Body of pancreas (tissue), 4 donors: Measurements from ENCODE around the gene SS18L1. TPM values are rescaled to one million over a fixed set of nuclear protein-coding genes. Genes with fewer than 3 reads are reported as not detected.

Source experiments
- ATAC-seq: fragments of 150-250 bp; one replicate; pipeline ENCODE4 v1.9.1; 2016
- DNase-seq, 4 donors: peaks; one replicate each; pipeline ENCODE4 v3.0.0-alpha.2; 2019
- H3K27ac ChIP-seq, 4 donors: fragments of 200-600 bp; sonication (generic); 1 replicate in 3 of 4; 2 replicates in 1 of 4; pipeline versions ENCODE4 v1.5.1 to v1.6.1; 2016 to 2019; ENCODE audit warnings: mild to moderate bottlenecking in 1 of 4, mixed read lengths in 1 of 4, moderate library complexity in 1 of 4
- H3K27me3 ChIP-seq, 2 donors: fragments of 200-600 bp; sonication (generic); one replicate each; pipeline ENCODE4 v1.6.0; 2016; ENCODE audit warnings: mild to moderate bottlenecking in 1 of 2
- H3K36me3 ChIP-seq, 2 donors: fragments of 200-600 bp; sonication (generic); replicated peaks in 1 of 2; 2 replicates each; pipeline ENCODE4 v1.5.1; 2016; ENCODE audit warnings: low read depth in 2 of 2; ENCODE audit not compliant: insufficient read depth in 1 of 2
- H3K4me1 ChIP-seq: fragments of 200-600 bp; sonication (generic); one replicate; pipeline ENCODE4 v1.6.0; 2016
- H3K4me3 ChIP-seq, 2 donors: fragments of 200-600 bp; sonication (generic); 1 replicate in 1 of 2; 2 replicates in 1 of 2; pipeline ENCODE4 v1.5.1; 2016 to 2019
- H3K9me3 ChIP-seq, 3 donors: fragments of 200-600 bp; sonication (generic); 1 replicate in 2 of 3; 2 replicates in 1 of 3; pipeline ENCODE4 v1.5.1; 2016
- POLR2A ChIP-seq, 3 donors: fragments of 450-650 bp; IDR thresholded peaks; one replicate each; pipeline ENCODE4 v1.6.1; 2016; ENCODE audit warnings: antibody characterized with exemption in 3 of 3, mild to moderate bottlenecking in 2 of 3
- WGBS, 2 donors: methylation state at CpG; one replicate each; pipeline ENCODE4 v1.1.5; 2017; 5-methylcytosine and 5-hydroxymethylcytosine counted together
- intact Hi-C: fragments of 100-400 bp; cut with DNase I; formaldehyde crosslinking; loops from one replicate; pipeline ENCODE4 v1.15.1; 2023
- total RNA-seq, 2 donors: library from RNA; depleted of rRNA; stranded (reverse); fragments of >200 nt; gene quantifications; one replicate each; pipeline ENCODE4 v1.1.0, GENCODE V29; 2016
- TF ChIP-seq, protein P1 (sequence below), 7 experiments: fragments of 450-650 bp in 4 of 7; fragments of 200-600 bp in 3 of 7; sonication (generic) in 3 of 7; IDR thresholded peaks; one replicate each; pipeline ENCODE4 v1.5.1; 2016 to 2019; ENCODE audit warnings: antibody characterized with exemption in 7 of 7

Gene SS18L1
- total RNA-seq, 2 donors from 2014 or later: 11.4 to 14.5 TPM

DNA sequence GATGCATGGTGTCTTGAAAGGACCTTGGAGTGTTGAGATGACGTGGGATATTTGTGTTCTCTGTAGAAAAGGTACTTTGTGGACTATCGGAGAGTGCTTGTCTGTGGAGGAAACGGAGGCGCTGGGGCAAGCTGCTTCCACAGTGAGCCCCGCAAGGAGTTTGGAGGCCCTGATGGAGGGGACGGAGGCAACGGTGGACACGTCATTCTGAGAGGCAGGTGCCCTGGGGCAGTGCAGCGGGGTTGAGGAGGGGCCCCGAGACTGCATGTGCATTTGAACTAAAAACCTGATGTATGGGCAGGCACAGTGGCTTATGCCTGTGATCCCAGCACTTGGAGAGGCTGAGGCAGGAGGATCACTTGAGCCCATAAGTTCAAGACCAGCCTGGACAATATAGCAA is 52.2 kb downstream of the SS18L1 start:
- H3K4me1 ChIP-seq: no peaks in the 10 kb centered on the region
- TF ChIP-seq, protein P1, sequence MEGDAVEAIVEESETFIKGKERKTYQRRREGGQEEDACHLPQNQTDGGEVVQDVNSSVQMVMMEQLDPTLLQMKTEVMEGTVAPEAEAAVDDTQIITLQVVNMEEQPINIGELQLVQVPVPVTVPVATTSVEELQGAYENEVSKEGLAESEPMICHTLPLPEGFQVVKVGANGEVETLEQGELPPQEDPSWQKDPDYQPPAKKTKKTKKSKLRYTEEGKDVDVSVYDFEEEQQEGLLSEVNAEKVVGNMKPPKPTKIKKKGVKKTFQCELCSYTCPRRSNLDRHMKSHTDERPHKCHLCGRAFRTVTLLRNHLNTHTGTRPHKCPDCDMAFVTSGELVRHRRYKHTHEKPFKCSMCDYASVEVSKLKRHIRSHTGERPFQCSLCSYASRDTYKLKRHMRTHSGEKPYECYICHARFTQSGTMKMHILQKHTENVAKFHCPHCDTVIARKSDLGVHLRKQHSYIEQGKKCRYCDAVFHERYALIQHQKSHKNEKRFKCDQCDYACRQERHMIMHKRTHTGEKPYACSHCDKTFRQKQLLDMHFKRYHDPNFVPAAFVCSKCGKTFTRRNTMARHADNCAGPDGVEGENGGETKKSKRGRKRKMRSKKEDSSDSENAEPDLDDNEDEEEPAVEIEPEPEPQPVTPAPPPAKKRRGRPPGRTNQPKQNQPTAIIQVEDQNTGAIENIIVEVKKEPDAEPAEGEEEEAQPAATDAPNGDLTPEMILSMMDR (IDR thresholded peaks at IDR 0.05): no peak
- TF ChIP-seq POLR2A (IDR thresholded peaks at IDR 0.05): no peak
- WGBS, 2 donors: 90 to 91% methylated on average over 10 of the region's 10 CpGs
- DNase-seq (no peak), ATAC-seq (no peak)
- intact Hi-C loops: no loop called here
- H3K27me3 ChIP-seq: no peaks in the 10 kb centered on the region
- peaks cover 4 to 11% of the 10 kb centered on the region in 2 donors for H3K36me3 ChIP-seq
- H3K27ac ChIP-seq: no peak overlapping the region
- no peaks in the 10 kb centered on the region for H3K9me3 ChIP-seq
- no peak overlapping the region for H3K4me3 ChIP-seq

DNA sequence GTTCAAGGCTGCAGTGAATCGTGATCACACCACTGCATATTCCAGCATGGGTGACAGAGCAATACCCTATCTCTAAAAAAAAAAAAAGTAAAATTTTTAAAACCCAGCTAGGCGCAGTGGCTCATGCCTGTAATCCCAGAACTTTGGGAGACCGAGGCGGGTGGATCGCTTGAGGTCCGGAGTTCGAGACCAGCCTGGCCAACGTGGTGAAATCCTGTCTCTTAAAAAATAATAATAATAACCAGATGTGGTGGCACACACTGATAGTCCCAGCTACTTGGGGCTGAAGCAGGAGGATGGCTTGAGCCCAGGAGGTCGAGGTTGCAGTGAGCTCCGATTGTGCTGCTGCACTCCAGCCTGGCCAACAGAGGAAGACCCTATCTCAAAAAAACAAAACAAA is 52.7 kb downstream of the SS18L1 start:
- intact Hi-C loops: no loop called here
- no peaks in the 10 kb centered on the region for H3K27me3 ChIP-seq
- no peak overlapping the region for H3K4me3 ChIP-seq
- H3K4me1 ChIP-seq: no peaks in the 10 kb centered on the region
- DNase-seq: no peak
- TF ChIP-seq POLR2A (IDR thresholded peaks at IDR 0.05): no peak
- TF ChIP-seq, protein P1 (IDR thresholded peaks at IDR 0.05): no peak
- 90 to 93% methylated on average over 10 of the region's 10 CpGs for WGBS, 2 donors
- H3K36me3 ChIP-seq: peaks cover 9 to 14% of the 10 kb centered on the region in 2 donors
- no peak overlapping the region for H3K27ac ChIP-seq
- ATAC-seq: no peak
- no peaks in the 10 kb centered on the region for H3K9me3 ChIP-seq

DNA sequence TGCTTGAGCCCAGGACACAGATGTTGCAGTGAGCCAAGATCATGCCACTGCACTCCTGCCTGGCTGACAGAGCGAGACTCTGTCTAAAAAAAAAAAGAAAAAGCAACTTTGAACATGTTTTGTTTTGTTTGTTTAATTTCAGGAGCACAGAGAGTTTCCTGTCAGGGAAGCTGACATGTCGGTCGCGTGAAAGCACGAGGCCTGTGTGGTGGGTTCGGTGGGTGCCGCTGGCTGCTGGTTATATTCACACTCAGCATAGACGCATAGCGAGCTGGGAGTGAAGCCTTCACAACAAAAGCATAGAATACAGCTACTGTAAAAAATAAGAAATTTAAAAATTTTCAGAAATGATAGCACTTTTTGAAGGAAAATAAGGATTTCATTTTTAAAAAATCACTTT is 53.7 kb downstream of the SS18L1 start:
- TF ChIP-seq, protein P1 (IDR thresholded peaks at IDR 0.05): no peak
- TF ChIP-seq POLR2A (IDR thresholded peaks at IDR 0.05): no peak
- H3K27ac ChIP-seq: no peak overlapping the region
- no peaks in the 10 kb centered on the region for H3K4me1 ChIP-seq
- no peak for DNase-seq
- intact Hi-C loops: no loop called here
- peaks cover 14 to 19% of the 10 kb centered on the region in 2 donors for H3K36me3 ChIP-seq
- H3K9me3 ChIP-seq: no peaks in the 10 kb centered on the region
- 79 to 97% methylated on average over 9 of the region's 9 CpGs for WGBS, 2 donors
- no peak for ATAC-seq
- H3K27me3 ChIP-seq: no peaks in the 10 kb centered on the region
- H3K4me3 ChIP-seq: no peak overlapping the region

DNA sequence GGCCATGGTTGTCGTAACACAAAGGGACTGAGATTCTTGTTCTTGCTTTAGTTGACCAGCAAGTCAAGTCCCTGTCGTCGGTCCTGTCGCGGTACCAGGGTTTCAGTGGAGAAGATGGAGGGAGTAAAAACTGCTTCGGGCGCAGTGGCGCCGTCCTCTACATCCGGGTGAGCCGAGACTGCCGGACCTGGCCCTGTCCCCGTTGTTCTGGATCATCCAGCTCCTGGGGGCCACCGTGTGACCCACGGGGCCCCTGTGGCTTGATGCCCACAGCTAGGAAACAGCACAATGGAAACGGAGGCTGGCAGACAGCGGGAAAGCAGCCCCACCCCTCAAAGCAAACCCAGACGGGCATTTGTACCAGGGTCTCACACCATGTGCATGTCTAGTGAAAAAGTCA is 54.2 kb downstream of the SS18L1 start:
- no peak for DNase-seq
- intact Hi-C loops: no loop called here
- H3K27ac ChIP-seq: no peak overlapping the region
- no peaks in the 10 kb centered on the region for H3K9me3 ChIP-seq
- ATAC-seq: no peak
- no peak for TF ChIP-seq POLR2A (IDR thresholded peaks at IDR 0.05)
- TF ChIP-seq, protein P1 (IDR thresholded peaks at IDR 0.05): no peak
- peaks cover 14 to 19% of the 10 kb centered on the region in 2 donors for H3K36me3 ChIP-seq
- no peak overlapping the region for H3K4me3 ChIP-seq
- WGBS, 2 donors: 93% methylated on average over 17 to 18 of the region's 18 CpGs
- no peaks in the 10 kb centered on the region for H3K27me3 ChIP-seq
- no peaks in the 10 kb centered on the region for H3K4me1 ChIP-seq

DNA sequence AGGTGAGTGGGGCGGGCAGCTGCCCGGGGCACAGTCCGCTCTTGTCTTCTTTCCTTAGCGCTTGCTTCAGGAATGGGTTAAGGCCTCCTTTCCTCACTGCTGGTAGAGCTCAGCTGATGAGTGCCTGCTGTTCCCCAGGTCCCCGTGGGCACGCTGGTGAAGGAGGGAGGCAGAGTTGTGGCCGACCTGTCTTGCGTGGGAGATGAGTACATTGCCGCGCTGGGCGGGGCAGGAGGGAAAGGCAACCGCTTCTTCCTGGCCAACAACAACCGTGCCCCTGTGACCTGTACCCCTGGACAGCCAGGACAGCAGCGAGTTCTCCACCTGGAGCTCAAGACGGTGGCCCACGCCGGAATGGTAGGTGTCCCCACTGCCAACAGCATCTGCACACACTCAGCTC is 54.9 kb downstream of the SS18L1 start:
- DNase-seq (no peak), ATAC-seq (no peak)
- intact Hi-C loops: no loop called here
- WGBS, 2 donors: 91 to 100% methylated on average over 11 to 17 of the region's 17 CpGs
- H3K27me3 ChIP-seq: no peaks in the 10 kb centered on the region
- TF ChIP-seq POLR2A (IDR thresholded peaks at IDR 0.05): no peak
- TF ChIP-seq, protein P1 (IDR thresholded peaks at IDR 0.05): no peak
- no peak overlapping the region for H3K4me3 ChIP-seq
- H3K9me3 ChIP-seq: no peaks in the 10 kb centered on the region
- H3K4me1 ChIP-seq: no peaks in the 10 kb centered on the region
- no peak overlapping the region for H3K27ac ChIP-seq
- peaks cover 14 to 19% of the 10 kb centered on the region in 2 donors for H3K36me3 ChIP-seq
